Smooth muscle cell (in vitro differentiated cells): ENCODE measurements around the gene MRAS. TPM values are rescaled to one million over a fixed set of nuclear protein-coding genes. Genes with fewer than 3 reads are reported as not detected.
A peak's percentile ranks its signal among the peaks of the same experiment; 100 is the strongest.

Source experiments
- DNase-seq: peaks from one replicate; lab custom pipeline; 2025; ENCODE audit not compliant: unreplicated experiment; lab: John Stamatoyannopoulos, UW
- H2AFZ ChIP-seq: fragments of 200-600 bp; sonication (generic); 2 replicates; pipeline ENCODE4 v1.6.0; 2016; ENCODE audit warnings: antibody characterized with exemption, low read depth, mild to moderate bottlenecking
- H3F3A ChIP-seq: fragments of 200-600 bp; sonication (generic); 2 replicates; pipeline ENCODE4 v1.6.0; 2017; ENCODE audit warnings: antibody characterized with exemption, low read depth
- H3K27ac ChIP-seq: fragments of 200-600 bp; sonication (generic); 2 replicates; pipeline ENCODE4 v1.5.1; 2016; ENCODE audit warnings: low read depth, mild to moderate bottlenecking
- H3K27me3 ChIP-seq: fragments of 200-600 bp; sonication (generic); 2 replicates; pipeline ENCODE4 v1.6.1; 2016; ENCODE audit warnings: low read depth, mild to moderate bottlenecking
- H3K36me3 ChIP-seq: fragments of 200-600 bp; sonication (generic); 2 replicates; pipeline ENCODE4 v1.5.1; 2016; ENCODE audit warnings: low read depth
- H3K4me1 ChIP-seq: fragments of 200-600 bp; sonication (generic); 2 replicates; pipeline ENCODE4 v1.5.1; 2016; ENCODE audit warnings: low read depth
- H3K4me2 ChIP-seq: fragments of 200-600 bp; sonication (generic); 2 replicates; pipeline ENCODE4 v1.6.0; 2016; ENCODE audit warnings: mild to moderate bottlenecking
- H3K4me3 ChIP-seq: fragments of 200-600 bp; sonication (generic); 2 replicates; pipeline ENCODE4 v1.5.1; 2016; ENCODE audit warnings: mild to moderate bottlenecking
- H3K79me2 ChIP-seq: fragments of 200-600 bp; sonication (generic); 2 replicates; pipeline ENCODE4 v1.6.0; 2016; ENCODE audit warnings: low read depth, mild to moderate bottlenecking
- H3K9ac ChIP-seq: fragments of 200-600 bp; sonication (generic); 2 replicates; pipeline ENCODE4 v1.6.0; 2016; ENCODE audit warnings: low read depth
- H3K9me3 ChIP-seq: fragments of 200-600 bp; sonication (generic); replicated peaks from 2 replicates; pipeline ENCODE4 v1.5.1; 2016; ENCODE audit warnings: low read depth
- H4K20me1 ChIP-seq: fragments of 200-600 bp; sonication (generic); 2 replicates; pipeline ENCODE4 v1.6.0; 2016; ENCODE audit warnings: low read depth
- WGBS: methylation state at CpG from one replicate; pipeline ENCODE4 v1.1.7; 2016; ENCODE audit warnings: low lambda C conversion rate; 5-methylcytosine and 5-hydroxymethylcytosine counted together
- polyA plus RNA-seq: library from polyadenylated mRNA; unstranded; fragments of >200 nt; fragmentation: Nextera tagmentation; extraction: Ambion mirVana; gene quantifications from 2 replicates; pipeline ENCODE4 v1.2.1, GENCODE V29; 2016
- total RNA-seq: library from RNA; depleted of rRNA; stranded (reverse); fragments of >200 nt; gene quantifications from 2 replicates; pipeline ENCODE4 v1.2.3, GENCODE V29; 2014
- TF ChIP-seq, protein P1 (sequence below): fragments of 200-600 bp; sonication (generic); IDR thresholded peaks from 2 replicates; pipeline ENCODE4 v1.5.1; 2017; ENCODE audit warnings: borderline replicate concordance, mild to moderate bottlenecking, antibody characterized with exemption; ENCODE audit not compliant: insufficient read depth, poor library complexity, severe bottlenecking

Gene MRAS
- total and polyA plus RNA-seq, 2 experiments from 2014 or later: 43.0 to 60.5 TPM

DNA sequence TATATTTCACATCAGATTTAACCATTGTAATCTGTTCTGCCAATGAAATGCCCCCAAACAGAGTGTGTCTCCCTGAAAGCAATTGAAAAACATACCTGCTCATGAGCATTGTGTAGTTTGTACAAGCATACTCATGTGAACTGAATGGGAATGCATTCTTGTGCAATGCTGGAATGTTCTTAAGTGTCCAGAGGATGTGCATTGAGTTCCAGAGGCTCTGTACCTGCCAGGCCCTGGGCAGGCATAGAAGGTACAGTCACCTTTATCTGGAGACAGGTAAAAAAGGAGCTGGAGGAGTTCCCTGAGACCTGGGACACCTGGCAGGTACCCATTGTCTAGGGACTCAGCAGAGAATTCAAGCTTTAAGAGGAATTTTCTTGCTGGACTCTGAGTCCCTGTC, 2.8 kb downstream of the MRAS start:
- H3K27me3 ChIP-seq: no peaks in the 10 kb centered on the region
- H3K4me3 ChIP-seq: no peak overlapping the region
- H3K4me1 ChIP-seq: peaks cover 5% of the 10 kb centered on the region
- no peak overlapping the region for H2AFZ ChIP-seq
- peaks cover 8% of the 10 kb centered on the region for H3K79me2 ChIP-seq
- no peak overlapping the region for H3K27ac ChIP-seq
- H3K4me2 ChIP-seq: no peak overlapping the region
- no peak for DNase-seq
- H3K9me3 ChIP-seq: no peaks in the 10 kb centered on the region
- TF ChIP-seq, protein P1, sequence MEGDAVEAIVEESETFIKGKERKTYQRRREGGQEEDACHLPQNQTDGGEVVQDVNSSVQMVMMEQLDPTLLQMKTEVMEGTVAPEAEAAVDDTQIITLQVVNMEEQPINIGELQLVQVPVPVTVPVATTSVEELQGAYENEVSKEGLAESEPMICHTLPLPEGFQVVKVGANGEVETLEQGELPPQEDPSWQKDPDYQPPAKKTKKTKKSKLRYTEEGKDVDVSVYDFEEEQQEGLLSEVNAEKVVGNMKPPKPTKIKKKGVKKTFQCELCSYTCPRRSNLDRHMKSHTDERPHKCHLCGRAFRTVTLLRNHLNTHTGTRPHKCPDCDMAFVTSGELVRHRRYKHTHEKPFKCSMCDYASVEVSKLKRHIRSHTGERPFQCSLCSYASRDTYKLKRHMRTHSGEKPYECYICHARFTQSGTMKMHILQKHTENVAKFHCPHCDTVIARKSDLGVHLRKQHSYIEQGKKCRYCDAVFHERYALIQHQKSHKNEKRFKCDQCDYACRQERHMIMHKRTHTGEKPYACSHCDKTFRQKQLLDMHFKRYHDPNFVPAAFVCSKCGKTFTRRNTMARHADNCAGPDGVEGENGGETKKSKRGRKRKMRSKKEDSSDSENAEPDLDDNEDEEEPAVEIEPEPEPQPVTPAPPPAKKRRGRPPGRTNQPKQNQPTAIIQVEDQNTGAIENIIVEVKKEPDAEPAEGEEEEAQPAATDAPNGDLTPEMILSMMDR: no peak
- H3F3A ChIP-seq: peaks cover 8% of the 10 kb centered on the region
- no peaks in the 10 kb centered on the region for H3K36me3 ChIP-seq
- H3K9ac ChIP-seq: no peak overlapping the region
- peaks cover 55% of the 10 kb centered on the region for H4K20me1 ChIP-seq

DNA sequence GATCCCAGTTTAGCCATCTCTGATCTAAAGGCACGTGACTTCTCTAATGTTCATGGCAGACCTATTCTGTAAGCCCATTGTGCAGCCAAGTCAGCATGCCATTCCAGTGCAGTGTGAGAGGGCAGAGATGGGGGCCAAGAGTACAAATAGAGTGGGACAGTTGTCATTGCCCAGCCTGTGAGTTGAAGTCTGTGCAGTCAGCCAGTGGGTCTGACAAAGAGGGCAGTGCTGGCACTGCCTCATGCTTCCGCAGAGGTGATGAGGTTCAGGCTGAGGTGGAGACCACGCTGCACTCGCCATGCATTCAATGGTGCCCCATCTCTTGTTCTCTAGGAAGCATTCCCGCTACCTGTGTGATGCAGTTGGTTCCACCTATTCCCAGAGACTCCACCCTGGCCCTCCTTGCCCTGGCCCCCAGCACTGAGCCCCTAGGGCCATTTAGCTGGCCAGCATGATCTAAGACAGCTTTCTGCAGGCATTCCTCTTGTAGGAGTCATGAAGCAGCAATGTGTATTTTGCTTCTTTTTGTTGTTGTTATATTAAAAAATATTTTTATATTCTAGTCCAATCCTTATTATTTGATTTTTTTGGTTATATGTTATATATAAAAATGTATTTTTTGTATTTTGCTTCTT, 3.7 kb downstream of the MRAS start:
- peaks cover 62% of the 10 kb centered on the region for H4K20me1 ChIP-seq
- 90% methylated on average over 5 of the region's 5 CpGs for WGBS
- H3K4me2 ChIP-seq: peak overlapping the region; percentile 39
- peaks cover 8% of the 10 kb centered on the region for H3F3A ChIP-seq
- no peak overlapping the region for H2AFZ ChIP-seq
- H3K4me3 ChIP-seq: no peak overlapping the region
- H3K4me1 ChIP-seq: peaks cover 5% of the 10 kb centered on the region
- H3K79me2 ChIP-seq: peaks cover 8% of the 10 kb centered on the region
- TF ChIP-seq, protein P1: no peak
- H3K27me3 ChIP-seq: no peaks in the 10 kb centered on the region
- no peak for DNase-seq
- H3K9ac ChIP-seq: no peak overlapping the region
- no peak overlapping the region for H3K27ac ChIP-seq
- H3K9me3 ChIP-seq: no peaks in the 10 kb centered on the region
- H3K36me3 ChIP-seq: no peaks in the 10 kb centered on the region

DNA sequence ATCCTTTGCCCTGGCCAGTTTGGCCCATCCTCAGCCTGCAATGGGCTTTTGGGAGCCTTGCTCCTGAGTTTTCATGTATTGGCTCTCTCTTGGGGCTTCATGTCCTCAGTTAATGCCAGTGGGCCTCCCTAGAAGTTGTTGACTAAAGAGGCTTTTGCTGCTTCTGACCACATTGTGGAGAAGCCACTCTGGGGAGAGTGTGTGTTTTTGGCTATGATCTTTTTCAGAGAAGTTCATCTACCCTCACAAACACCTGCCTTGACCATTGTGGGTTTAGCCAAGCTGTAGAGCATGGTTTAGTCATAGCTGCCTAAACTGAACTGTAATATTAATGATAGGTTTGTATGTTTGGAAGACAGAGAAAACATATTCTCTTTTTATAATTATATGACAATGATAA, 6.0 kb downstream of the MRAS start:
- TF ChIP-seq, protein P1: no peak
- Histone ChIP-seq H3K4me3 (no peak overlapping the region), H2AFZ (no peak overlapping the region), H3K4me1 (peaks cover 2% of the 10 kb centered on the region), H3K27ac (no peak overlapping the region), H3K27me3 (no peaks in the 10 kb centered on the region), H3F3A (no peaks in the 10 kb centered on the region), H3K36me3 (no peaks in the 10 kb centered on the region), H3K9me3 (no peaks in the 10 kb centered on the region), H3K4me2 (no peak overlapping the region), H3K9ac (no peak overlapping the region), H4K20me1 (peaks cover 82% of the 10 kb centered on the region), H3K79me2 (peaks cover 8% of the 10 kb centered on the region)
- DNase-seq: no peak

DNA sequence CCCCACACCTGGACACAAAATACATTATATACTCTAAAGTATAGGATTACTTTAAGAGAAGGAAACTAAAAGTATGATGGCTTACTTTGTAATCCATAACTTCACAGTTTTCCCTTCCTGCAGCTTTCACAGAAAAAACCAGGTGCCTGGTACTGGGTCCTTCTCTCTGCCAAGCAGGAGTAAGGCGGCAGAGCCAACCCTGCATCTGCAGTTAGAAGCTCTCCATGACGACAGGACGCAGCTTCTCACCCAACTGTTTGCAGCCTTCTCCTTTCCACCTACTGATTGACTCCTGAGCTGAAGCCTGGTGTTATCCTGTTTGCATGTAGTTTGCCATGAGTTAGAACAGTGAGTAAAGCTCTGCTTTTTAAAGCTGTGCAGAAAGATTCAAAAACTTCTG, 6.7 kb downstream of the MRAS start:
- H3K9me3 ChIP-seq: no peaks in the 10 kb centered on the region
- WGBS: 93% methylated on average over 3 of the region's 3 CpGs
- H3F3A ChIP-seq: no peaks in the 10 kb centered on the region
- no peaks in the 10 kb centered on the region for H3K36me3 ChIP-seq
- DNase-seq: no peak
- H3K79me2 ChIP-seq: peaks cover 8% of the 10 kb centered on the region
- no peak overlapping the region for H3K4me2 ChIP-seq
- H4K20me1 ChIP-seq: peaks cover 89% of the 10 kb centered on the region
- H3K27ac ChIP-seq: no peak overlapping the region
- no peaks in the 10 kb centered on the region for H3K4me1 ChIP-seq
- TF ChIP-seq, protein P1: no peak
- H3K4me3 ChIP-seq: no peak overlapping the region
- no peak overlapping the region for H3K9ac ChIP-seq
- no peaks in the 10 kb centered on the region for H3K27me3 ChIP-seq
- no peak overlapping the region for H2AFZ ChIP-seq
